T-helper 2 cell treated with Interferon-gamma antibody and Interleukin-4, amounts not matched to agents 100 ng/mL and 5 ng/mL, for 36 hours (primary cell): ENCODE results near the gene GNB1L. TPM values are rescaled to one million over a fixed set of nuclear protein-coding genes. Genes with fewer than 3 reads are reported as not detected.

Experiments used
- intact Hi-C: fragments of 100-400 bp; cut with micrococcal nuclease; formaldehyde crosslinking; loops from one replicate; pipeline ENCODE4 v1.15.1; 2023
- total RNA-seq: library from RNA; stranded (reverse); gene quantifications from 2 replicates; pipeline ENCODE4 v1.2.3, GENCODE V29; 2022

GNB1L gene
- total RNA-seq, 1 donor from 2014 or later: 9.6 TPM

DNA sequence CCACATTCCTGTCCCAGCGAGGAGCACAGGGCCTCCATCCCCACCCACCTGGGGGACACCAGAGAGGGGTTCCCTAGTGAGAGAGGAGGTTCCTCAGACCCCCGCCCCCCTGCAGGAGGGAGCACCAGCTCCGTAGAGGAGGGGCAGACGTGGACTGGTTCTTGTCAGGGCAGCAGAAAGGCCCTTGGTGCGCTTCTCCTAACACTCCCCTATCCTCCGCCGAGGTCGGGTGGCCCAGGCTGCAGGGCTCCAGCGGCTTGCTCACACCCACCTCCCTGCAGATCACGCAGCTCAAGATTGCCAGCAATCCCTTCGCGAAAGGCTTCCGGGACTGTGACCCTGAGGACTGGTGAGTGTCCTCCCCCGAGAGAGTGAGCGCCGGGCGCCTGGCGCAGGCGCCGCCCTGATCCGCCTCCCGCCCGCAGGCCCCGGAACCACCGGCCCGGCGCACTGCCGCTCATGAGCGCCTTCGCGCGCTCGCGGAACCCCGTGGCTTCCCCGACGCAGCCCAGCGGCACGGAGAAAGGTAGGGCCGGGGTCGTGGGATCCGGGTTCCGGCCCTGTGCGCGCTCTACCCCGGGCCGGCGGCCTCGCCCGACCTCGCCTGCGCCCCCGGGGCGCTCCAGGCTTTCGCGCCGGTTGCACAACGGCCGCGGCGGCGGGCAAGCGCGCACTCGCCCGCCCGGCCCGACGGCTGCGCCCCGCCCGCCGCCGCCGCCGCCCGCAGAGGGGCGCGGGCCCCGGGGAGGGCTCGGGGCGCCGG is 89.0 kb downstream of the GNB1L start:
- intact Hi-C loops: no loop called here

DNA sequence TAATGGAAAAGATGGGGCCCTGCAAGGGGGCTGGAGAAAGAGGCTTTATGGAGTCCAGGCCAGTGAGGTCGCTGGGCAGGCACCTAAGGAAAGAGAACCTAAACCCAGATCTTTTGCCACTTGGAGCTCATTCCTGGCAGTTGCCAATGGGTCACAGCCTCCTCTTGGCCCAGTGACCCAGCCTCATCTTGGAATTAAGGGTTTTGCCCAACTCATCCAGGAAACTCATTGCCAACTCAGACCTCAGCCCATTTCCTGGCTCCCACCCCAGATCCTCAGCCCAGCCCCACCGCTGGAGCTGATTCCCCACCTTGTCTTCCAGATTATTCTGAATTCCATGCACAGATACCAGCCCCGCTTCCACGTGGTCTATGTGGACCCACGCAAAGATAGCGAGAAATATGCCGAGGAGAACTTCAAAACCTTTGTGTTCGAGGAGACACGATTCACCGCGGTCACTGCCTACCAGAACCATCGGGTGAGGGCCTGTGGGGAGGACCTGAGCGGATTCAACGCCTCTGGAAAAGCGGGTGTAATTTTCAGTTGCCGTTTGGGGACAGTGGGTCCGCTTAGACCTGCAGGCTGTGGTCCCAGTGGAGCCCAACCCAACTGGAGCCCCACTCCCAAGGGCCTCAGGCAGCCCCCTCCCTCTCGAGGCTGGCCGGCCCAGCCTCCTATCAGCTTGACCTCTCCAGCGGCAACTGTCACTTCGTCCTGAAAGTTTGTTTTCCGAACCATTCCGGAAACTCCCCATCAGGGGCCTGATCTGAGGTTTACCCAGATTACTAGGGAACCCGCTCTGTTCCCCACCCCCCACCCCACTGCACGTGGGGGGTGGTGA is 89.8 kb downstream of the GNB1L start:
- intact Hi-C loops: no loop called here

DNA sequence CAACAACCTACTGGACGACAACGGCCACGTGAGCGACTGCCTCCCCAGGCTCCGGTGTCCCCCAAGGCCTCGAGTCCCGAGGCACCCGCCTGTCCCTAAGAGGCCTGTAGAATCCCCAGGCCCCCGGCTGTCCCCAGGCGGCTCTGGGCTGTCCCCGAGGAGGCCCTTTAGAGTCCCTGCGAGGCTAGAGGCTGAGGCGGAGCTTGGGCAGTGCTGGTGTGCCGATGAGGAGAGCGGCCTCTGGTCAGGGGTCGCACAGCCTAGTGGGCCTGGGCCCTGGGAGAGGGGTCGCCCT is 90.4 kb downstream of the GNB1L start:
- intact Hi-C loops: no loop called here

DNA sequence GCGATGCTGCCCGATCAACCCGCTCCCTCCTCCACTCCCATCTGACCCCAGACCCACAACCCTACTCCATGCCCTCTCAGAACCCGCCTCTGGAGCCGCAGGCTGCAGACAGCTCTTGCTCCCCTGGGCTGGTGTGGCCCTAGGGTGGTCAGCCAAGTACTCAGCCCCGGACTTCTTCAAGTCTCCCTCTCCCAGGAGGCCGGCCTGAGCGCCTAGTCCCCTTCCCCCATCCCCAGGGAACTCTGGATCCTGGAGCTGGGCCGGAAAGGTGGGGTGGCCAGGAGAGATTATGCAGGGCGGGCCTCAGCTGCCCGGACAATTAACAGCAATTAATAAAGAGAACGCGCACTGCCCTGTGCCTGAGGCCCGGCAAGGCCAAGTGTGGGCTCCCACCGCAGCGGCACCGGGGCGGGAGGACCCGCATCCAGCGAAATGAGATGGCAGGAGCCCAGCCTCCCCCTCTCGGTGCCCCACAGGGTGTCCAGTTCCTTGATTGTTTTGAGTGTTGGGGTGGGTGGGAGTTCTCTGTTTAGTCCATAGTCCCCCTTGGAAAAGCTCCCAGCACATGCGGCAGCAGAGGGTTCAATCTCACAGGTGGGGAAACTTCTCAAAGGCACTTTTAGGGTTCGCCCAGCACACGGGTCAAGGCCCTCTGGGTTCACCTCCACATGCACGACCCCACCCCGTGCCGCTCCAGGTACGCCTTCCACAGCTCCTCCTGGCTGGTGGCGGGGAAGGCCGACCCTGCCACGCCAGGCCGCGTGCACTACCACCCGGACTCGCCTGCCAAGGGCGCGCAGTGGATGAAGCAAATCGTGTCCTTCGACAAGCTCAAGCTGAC is 91.0 kb downstream of the GNB1L start:
- intact Hi-C loops: no loop called here

DNA sequence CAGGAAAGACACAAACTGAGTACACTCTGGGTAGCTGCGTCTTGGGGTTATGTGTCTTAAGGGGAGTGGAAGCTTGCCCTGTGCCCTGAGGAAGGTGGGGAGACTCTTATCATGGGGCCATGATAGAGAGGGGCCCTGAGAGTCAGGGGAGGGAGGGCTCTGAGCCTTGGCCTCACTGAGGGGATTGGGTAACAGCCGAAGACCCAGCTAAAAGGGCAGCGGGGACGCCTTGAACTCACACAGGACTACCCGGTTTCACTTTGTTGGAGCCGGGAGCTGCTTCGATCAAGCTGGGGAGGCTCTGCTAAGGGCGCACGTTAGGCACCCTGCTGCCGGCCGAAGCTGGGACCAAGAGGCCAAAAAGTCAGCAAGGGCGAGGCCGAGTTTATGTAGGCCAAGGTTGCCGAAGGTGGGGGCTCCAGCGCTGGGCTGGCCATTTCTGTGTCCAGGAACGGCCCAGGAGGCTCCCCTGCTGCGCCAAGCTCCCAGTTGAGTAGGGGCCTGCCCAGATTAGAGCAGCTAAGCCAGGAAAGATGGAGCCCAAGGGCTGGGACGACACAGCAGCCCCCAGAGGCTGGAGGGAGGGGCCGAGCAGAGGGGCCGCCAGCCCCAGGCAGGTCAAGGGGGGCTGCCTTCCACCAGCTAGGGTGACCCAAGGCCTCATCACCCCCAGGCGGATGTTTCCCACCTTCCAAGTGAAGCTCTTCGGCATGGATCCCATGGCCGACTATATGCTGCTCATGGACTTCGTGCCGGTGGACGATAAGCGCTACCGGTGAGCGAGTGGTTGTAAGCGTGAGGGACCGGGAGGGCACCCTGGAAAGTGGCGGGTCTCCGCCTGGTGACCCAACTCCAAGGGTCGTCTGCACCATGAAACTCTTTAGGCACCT is 91.9 kb downstream of the GNB1L start:
- intact Hi-C loops: no loop called here

DNA sequence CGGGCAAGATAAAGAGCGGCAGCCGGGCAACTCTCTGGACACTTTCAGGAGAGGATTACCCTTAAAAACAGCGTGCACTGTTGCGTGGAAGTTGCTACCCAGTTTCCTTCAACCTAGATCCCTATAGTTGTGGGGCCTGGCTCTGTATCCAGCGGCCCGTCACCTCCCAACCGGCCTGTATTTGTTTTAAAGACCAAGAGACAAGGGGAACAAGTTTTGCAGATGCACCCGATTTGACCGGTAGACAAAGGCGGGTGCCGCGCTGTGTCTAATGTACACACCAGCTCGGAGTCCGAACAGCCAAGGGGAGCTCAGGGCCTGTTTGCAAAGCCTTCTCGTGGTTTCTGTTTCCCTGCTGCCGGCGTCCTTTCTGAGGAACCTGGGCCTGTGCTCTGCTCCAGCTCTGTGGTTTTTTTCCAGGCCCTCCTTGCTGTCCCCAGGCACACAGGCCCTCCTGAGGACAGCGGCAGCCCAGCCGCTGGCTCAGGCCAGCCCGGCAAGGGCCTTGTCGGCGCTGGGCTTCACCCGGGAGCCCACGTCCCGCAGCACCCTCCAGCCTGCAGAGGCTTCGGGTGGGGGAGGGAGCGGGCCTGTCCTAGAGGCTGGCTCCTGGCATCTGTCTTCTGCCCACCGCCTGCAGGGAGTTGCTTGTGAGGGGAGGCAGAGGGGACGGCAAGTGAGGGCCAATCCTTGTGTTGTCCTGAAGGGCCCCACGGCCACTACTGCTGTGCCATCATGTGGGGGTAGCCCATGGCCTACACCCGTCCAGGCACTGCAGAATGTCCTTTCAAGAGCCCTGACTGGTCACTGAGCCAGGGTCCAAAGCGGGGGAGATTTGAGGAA is 92.7 kb downstream of the GNB1L start:
- intact Hi-C loops: no loop called here

DNA sequence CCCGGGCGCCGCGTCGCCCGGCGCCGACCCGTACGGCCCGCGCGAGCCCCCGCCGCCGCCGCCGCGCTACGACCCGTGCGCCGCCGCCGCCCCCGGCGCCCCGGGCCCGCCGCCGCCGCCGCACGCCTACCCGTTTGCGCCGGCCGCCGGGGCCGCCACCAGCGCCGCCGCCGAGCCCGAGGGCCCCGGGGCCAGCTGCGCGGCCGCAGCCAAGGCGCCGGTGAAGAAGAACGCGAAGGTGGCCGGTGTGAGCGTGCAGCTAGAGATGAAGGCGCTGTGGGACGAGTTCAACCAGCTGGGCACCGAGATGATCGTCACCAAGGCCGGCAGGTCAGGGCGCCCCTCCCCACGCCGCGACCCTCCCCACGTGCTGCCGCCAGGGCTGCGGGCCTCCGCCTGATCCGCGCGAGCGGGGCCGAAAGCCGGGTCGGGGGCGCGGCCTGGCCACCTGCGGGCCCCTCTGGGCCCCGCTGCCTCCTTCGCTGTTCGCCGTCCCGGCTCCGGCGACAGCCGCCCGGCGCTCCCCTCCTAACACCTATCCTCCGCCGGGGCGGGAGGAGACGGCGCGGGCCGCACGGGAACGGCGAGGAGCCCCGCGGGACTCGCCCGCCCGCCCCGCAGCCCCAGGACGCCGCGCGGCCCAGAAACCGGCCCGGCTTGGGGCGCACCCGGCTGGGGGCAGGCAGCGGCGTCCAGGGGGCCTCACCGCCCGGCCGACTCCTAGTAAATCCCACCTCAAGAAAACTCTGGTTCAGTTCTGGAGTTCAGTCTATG is 93.5 kb downstream of the GNB1L start:
- intact Hi-C loops: no loop called here

DNA sequence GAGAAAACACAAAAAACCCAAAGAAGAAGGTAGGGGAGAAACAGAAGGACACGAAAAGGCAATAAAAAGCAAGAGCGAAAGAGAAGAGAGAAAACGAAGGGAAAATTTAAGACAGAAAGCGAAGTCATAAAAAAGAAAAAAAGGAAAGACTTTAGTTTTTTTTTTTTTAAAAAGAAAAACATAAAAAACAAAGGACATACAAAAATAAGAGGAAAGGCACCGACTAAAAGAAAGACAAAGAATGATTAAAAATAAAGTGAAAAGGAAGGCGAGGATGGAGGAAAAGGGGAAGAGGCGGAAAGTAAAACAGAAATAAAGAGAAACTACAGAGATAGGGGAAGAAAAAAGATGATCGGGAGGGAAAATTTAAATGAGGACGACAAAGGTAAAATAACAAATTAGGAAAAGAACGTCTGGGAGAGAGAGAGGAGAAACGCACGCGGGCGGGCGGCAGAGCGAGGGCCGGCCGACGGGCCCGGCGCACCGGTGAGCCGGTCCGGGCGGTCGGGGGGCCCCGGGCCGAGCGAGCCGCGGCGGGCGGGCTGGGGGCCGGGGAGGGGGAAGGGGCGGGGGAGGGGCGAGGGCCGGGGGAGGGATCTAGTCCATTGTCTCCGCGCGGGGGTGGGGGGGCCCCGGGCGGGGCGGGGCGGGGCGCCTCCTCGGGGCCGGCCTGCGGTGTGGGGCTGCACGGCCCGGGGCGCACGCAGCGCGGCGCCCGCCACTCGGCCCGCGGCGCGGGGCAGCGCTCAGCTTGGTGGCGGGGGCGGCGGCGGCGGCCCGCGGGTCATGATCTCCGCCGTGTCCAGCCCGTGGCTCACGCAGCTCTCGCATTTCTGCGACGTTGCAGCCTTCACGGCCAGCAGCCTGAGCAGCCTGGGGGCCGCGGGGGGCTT is 94.4 kb downstream of the GNB1L start, which contains the start of gene TBX1:
TBX1 (plus strand) TSS at position 721 of the 893 bp plus-strand sequence; CDS start at position 787, 66 bp downstream.
- intact Hi-C loops: no loop called here

DNA sequence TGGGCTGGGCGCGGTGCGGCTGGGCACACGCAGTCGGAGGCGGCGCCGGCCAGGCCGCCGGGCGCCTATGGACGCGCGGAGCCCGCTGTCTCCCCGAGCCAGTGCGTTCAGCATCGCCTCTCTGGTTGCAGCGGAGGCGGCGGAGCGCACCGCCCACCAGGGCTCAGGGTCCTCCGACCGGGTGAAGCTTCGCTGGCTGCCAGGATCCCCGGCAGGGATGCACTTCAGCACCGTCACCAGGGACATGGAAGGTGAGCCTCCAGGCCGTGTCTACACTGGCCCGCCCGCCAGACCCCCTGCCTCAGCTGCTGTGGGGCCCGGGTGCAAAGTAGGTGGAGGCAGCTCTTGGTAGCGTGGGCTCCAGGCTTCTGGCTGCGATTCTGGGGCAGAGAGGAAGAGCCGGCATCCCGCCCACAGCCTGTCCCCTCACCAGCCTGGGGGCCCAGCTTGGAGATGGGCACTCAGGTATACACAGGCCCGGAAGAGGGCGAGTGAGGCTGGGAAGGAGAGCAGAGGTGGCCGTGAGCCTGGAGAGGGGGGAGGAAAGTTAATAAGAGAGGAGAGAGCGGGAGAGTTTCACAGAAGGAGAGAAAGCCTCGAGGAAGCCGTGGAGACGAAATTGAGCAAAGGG is 95.1 kb downstream of the GNB1L start:
- intact Hi-C loops: no loop called here

DNA sequence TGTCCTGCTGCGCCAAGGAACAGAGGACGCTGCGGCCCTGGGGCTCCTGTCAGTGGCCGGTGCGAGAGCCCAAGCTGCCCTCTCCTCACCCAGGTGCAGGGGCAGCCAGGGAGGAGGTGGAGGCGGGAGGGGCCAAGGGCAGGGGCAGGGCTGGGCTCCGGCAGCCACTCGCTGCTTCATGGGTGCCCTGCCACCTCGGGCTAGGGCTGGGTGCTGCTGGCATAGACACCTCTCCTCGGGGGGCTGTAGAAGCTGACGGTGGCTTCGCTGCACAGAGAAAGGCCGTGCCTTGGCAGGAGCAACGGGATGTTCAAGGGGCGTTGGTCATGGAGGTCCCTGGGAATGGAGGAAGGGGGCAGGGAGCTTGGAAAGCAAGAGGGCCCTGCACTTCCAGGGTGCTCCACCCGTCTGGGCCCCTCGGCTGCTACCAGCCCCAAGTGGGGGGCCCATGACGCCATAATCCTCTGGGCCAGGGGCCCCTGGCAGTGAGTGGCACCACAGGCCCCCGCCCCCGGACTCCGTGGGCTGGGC is 95.7 kb downstream of the GNB1L start:
- intact Hi-C loops: no loop called here

DNA sequence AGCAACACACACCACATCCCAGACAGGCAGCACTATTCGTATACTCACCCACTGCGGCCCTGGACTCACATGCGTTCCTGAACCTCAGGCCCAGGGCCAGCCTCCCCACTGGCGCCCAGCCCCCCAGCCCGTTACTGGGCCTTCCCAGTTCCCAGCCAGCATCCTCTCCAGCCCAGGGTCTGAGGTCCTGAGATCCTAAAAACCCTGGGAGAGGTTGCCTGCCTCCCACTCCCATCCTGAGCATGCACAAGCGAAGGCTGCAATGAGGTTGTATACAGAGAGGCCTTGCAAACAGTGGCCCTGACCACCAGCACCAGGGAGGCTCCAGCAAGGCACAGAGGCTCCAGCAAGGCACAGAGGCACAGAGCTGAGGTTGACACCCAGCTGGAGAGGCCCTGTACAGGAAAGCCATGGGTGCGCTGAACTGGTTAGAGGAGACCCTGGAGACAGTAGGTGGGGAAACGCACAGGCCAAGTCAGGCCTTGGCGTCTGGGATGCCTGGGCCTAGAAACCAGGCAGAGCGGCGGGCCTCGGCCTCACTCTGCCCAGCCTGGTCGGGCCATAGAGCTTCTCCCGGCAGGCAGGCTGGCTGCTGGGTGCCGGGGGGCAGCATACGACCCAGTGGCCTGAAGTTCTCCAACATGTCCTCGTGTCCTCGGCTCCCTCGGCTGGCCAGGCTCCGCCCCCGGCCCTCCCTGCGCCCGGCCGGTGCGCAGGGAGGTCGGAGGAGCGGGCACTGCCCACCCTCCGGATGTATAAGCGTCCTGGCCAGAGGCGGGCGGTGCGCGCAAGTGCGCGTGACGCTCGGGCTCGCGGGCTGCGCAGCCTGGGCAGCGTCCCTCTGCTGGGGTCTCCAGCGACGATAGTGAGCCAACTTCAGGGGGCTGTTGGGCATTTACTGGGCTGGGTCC is 96.4 kb downstream of the GNB1L start:
- intact Hi-C loops: no loop called here

DNA sequence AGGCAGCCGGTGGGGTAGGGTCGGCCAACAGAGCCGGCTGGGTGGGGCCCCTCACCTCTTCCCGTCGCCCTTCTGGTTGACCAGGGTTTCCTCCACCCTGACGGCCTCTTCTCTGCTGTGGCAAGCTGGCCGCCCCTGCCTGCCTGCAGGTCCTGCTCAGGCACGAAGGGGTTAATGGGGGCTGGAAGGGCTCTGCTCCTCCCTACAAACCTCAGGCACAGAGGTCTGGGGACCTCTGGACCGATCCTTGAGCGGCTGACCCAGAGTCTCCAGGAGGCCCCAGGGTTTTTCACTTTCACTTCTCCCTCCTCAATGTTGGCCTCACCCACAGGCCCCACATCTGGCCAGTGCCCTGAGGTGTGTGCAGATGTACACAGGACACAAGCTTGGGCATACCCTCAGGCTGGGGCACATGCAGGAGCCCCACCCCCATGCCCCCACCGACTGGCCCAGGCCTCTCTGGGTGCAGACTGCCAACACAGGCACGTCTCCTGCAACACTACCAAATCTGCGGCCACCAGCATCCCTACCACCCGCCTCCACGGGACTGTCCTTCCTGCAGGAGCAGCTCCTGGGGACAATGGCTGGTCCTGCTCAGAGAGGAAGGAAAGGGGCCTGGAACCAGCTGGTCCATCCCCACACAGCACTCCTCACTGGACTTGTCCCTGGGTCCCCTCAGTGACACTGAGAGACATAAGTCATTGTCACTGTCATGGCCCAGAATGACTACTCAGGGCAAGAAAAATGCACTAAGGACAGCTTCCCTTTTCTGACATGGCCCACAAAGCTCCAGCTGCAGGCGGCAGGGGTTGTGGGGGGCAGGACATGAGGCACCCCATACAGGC is 97.3 kb downstream of the GNB1L start:
- intact Hi-C loops: no loop called here

DNA sequence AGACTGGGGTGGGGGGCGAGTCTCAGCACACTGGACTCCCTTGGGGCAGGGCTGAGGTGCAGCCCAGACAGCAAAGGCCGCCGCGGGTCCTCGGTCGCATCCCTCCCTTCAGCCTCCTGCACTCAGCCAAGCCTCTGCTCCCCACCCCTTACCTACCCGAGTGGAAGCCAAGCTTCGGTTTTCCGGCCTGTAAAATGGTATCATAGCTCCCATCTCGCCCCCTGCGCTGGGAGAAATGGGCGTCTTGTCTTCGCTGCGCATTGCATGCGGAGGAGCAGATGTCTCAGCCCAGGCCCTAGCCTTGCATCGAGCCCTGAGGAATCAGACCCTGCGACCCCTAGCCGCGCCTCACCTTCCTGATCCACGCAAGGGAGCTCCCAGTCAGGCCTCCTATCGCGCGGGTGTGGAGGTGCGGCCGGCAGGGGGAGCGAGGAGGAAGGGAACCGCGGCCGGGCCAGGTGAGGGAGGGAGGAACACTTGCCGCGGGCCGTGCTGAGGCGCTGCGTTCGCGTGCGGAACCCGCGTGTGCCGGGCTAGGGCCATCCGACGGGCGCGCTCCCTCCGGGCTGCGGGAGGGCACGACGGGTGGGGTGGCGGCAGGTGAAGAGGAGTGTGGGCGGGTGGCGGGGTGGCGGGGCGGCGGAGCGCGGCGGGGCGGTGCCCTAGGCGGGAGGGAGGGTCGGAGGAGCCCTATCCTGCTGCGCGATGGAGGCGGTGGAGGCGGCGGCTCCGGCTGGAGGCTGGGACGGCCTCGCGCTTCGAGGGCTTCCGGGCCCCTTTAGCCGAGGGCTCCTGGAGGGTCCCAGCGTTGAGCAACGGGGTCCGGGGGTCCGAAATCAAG is 98.2 kb downstream of the GNB1L start:
- intact Hi-C loops: loop anchor here (1.0 kb wide), 1 partner anchor 154 kb away; no protein-coding TSS in a partner anchor

DNA sequence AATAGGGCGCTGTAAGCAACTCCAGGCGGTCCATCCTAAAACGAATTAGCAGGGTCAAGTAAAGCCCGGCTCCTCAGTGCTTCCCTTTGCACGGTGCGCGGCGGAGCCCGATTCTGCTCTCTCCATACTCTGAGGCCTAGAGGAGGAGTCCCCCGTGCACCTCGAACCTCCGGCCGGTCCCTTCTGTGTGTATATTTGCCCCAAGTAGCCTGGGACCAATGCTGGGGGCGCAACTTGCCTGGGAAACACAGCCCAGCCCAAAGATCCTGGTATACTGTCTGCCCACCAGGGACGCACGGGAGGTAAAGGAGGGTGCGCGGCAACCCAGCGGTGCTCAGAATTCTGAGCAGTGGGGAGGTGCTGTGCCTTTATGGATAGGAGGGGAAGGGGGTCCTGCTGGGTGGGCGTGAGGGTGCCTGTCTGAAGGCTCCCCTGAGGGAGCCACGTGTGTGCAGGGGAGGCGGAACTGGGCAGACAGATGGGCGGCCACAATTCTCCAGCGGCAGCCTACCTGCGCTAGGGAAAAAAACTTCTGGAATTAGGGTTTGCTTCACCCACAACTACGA is 98.9 kb downstream of the GNB1L start:
- intact Hi-C loops: loop anchor here (1.0 kb wide), 1 partner anchor 154 kb away; no protein-coding TSS in a partner anchor
